SIG-M5 (cell line): Measurements from ENCODE around the gene STRA8.
"Not testable (repeated sequence)": the region's sequence is repeated elsewhere in the genome, so short reads cannot be mapped to it uniquely, and the experiment has no call there.

Source experiments
- DNase-seq: peaks from one replicate; lab custom pipeline; 2025; lab: John Stamatoyannopoulos, UW

Gene STRA8

GRCh38 chr7:135204876-135205275 is 28.8 kb upstream of the STRA8 start:
- DNase-seq: no peak

GRCh38 chr7:135205850-135206249 is 27.8 kb upstream of the STRA8 start:
- no peak for DNase-seq

GRCh38 chr7:135206941-135207391 is 26.7 kb upstream of the STRA8 start:
- DNase-seq: no peak

- no peak for DNase-seq
Measured at GRCh38 chr7:135207406-135208101, 26.1 kb upstream of the STRA8 start.

GRCh38 chr7:135208102-135208793 is 25.4 kb upstream of the STRA8 start:
- DNase-seq: no peak

GRCh38 chr7:135209225-135209834 is 24.3 kb upstream of the STRA8 start:
- no peak for DNase-seq

GRCh38 chr7:135210888-135211178 is 22.8 kb upstream of the STRA8 start:
- no peak for DNase-seq

- DNase-seq: peak; percentile 34
Measured at GRCh38 chr7:135211179-135211945, 22.3 kb upstream of the STRA8 start, which contains the start of gene WDR91. Gene WDR91 (minus strand): TSS chr7:135211526. CDS start chr7:135211502, 24 bp downstream.

- DNase-seq: not testable (repeated sequence)
Measured at GRCh38 chr7:135211946-135212685, 21.5 kb upstream of the STRA8 start.

GRCh38 chr7:135213831-135214230 is 19.8 kb upstream of the STRA8 start:
- DNase-seq: no peak

- DNase-seq: no peak
Measured at GRCh38 chr7:135215180-135215579, 18.5 kb upstream of the STRA8 start.

- no peak for DNase-seq
Measured at GRCh38 chr7:135215698-135216097, 17.9 kb upstream of the STRA8 start.

- no peak for DNase-seq
Measured at GRCh38 chr7:135217645-135218509, 15.8 kb upstream of the STRA8 start.

GRCh38 chr7:135224027-135224426 is 9.6 kb upstream of the STRA8 start:
- DNase-seq: peak; percentile 66

- no peak for DNase-seq
Measured at GRCh38 chr7:135231686-135232085, 2.0 kb upstream of the STRA8 start.

GRCh38 chr7:135232087-135232486 is 1.6 kb upstream of the STRA8 start:
- DNase-seq: no peak

GRCh38 chr7:135232720-135233119 is 918 bp upstream of the STRA8 start:
- DNase-seq: no peak

GRCh38 chr7:135234095-135234494 is 457 bp downstream of the STRA8 start:
- DNase-seq: not testable (repeated sequence)

GRCh38 chr7:135234727-135235126 is 1.1 kb downstream of the STRA8 start:
- DNase-seq: no peak

- no peak for DNase-seq
Measured at GRCh38 chr7:135235841-135236240, 2.2 kb downstream of the STRA8 start.

- DNase-seq: no peak
Measured at GRCh38 chr7:135236727-135237126, 3.1 kb downstream of the STRA8 start.
